Chondrocyte (in vitro differentiated cells): ENCODE data around the gene CEP250. TPM values are rescaled to one million over a fixed set of nuclear protein-coding genes. Genes with fewer than 3 reads are reported as not detected.
A peak's percentile ranks its signal among the peaks of the same experiment; 100 is the strongest.
"Not testable (repeated sequence)": the region's sequence is repeated elsewhere in the genome, so short reads cannot be mapped to it uniquely, and the experiment has no call there.

Experiments
- DNase-seq: peaks from one replicate; pipeline ENCODE4 v3.0.0; 2021; ENCODE audit warnings: mixed read lengths, low spot score
- H3K27ac Mint-ChIP-seq: one replicate; pipeline ENCODE4 v1.8.0; 2021; ENCODE audit warnings: mild to moderate bottlenecking, moderate library complexity, mixed read lengths; ENCODE audit not compliant: unreplicated experiment
- H3K27me3 Mint-ChIP-seq: 2 replicates; pipeline ENCODE4 v1.8.0; 2021; ENCODE audit warnings: low read depth, mixed read lengths
- H3K36me3 Mint-ChIP-seq: 2 replicates; pipeline ENCODE4 v1.8.0; 2021; ENCODE audit warnings: low read depth, mixed read lengths
- H3K4me1 Mint-ChIP-seq: 2 replicates; pipeline ENCODE4 v1.8.0; 2021; ENCODE audit warnings: low read depth, mild to moderate bottlenecking, mixed read lengths
- H3K4me3 Mint-ChIP-seq: one replicate; pipeline ENCODE4 v1.8.0; 2021; ENCODE audit warnings: mild to moderate bottlenecking, moderate library complexity, mixed read lengths; ENCODE audit not compliant: unreplicated experiment
- H3K9me3 Mint-ChIP-seq: 2 replicates; pipeline ENCODE4 v1.8.0; 2021; ENCODE audit warnings: low read depth, mixed read lengths
- total RNA-seq: library from RNA; stranded (reverse); gene quantifications from 3 replicates; pipeline ENCODE4 v1.2.1, GENCODE V29; 2021
- TF ChIP-seq, protein P1 (sequence below): fragments of 200-600 bp; sonication (generic); IDR thresholded peaks from 2 replicates; pipeline ENCODE4 v1.5.0; 2021; ENCODE audit warnings: antibody characterized with exemption, mild to moderate bottlenecking, moderate library complexity

Gene CEP250
- total RNA-seq, 1 donor from 2014 or later: 43.6 TPM

- H3K27me3 Mint-ChIP-seq: no peaks in the 10 kb centered on the region
- peak overlapping the region; percentile 45 for H3K4me3 Mint-ChIP-seq
- TF ChIP-seq, protein P1, sequence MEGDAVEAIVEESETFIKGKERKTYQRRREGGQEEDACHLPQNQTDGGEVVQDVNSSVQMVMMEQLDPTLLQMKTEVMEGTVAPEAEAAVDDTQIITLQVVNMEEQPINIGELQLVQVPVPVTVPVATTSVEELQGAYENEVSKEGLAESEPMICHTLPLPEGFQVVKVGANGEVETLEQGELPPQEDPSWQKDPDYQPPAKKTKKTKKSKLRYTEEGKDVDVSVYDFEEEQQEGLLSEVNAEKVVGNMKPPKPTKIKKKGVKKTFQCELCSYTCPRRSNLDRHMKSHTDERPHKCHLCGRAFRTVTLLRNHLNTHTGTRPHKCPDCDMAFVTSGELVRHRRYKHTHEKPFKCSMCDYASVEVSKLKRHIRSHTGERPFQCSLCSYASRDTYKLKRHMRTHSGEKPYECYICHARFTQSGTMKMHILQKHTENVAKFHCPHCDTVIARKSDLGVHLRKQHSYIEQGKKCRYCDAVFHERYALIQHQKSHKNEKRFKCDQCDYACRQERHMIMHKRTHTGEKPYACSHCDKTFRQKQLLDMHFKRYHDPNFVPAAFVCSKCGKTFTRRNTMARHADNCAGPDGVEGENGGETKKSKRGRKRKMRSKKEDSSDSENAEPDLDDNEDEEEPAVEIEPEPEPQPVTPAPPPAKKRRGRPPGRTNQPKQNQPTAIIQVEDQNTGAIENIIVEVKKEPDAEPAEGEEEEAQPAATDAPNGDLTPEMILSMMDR: no peak
- DNase-seq: no peak
- peaks cover 13% of the 10 kb centered on the region for H3K4me1 Mint-ChIP-seq
- H3K9me3 Mint-ChIP-seq: no peaks in the 10 kb centered on the region
- H3K36me3 Mint-ChIP-seq: no peaks in the 10 kb centered on the region
- no peak overlapping the region for H3K27ac Mint-ChIP-seq
Observed at GRCh38 chr20:35446356-35447078, 8.9 kb upstream of the CEP250 start.

- H3K9me3 Mint-ChIP-seq: no peaks in the 10 kb centered on the region
- TF ChIP-seq, protein P1: peak; percentile 90
- no peak for DNase-seq
- H3K4me3 Mint-ChIP-seq: peak overlapping the region; percentile 74
- peaks cover 13% of the 10 kb centered on the region for H3K4me1 Mint-ChIP-seq
- peak overlapping the region; percentile 81 for H3K27ac Mint-ChIP-seq
- H3K36me3 Mint-ChIP-seq: no peaks in the 10 kb centered on the region
- H3K27me3 Mint-ChIP-seq: no peaks in the 10 kb centered on the region
Observed at GRCh38 chr20:35447082-35447789, 8.2 kb upstream of the CEP250 start.

DNA sequence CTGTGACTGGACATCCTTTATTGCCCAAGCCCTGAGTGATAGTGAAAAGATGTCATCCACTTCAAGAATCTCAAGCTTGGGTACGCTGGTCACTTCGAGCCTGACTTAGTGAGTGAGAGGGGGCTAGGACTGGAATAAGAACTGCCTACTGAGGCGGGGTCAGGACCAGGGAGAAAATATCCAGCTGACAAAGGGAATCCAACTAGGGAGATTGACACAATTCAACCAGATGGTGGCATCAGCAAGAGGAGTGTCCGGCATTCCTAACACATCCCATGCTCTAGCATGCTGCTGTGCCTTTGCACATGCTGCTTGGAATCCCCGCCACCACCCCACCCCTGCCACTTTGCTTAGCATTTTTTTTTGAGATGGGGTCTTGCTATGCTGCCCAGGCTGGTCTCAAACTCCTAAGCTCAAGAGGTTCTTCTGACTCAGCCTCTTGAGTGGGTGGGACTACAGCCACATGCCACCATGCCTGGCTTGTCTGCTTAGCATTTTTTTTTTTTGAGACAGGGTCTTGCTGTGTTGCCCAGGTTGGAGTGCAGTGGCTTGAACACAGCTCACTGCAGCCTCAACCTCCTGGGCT lies 6.5 kb upstream of the CEP250 start:
- Mint-ChIP-seq H3K4me1 (peaks cover 12% of the 10 kb centered on the region), H3K36me3 (no peaks in the 10 kb centered on the region), H3K27ac (no peak overlapping the region), H3K9me3 (no peaks in the 10 kb centered on the region), H3K27me3 (no peaks in the 10 kb centered on the region), H3K4me3 (no peak overlapping the region)
- TF ChIP-seq, protein P1: no peak
- no peak for DNase-seq

DNA sequence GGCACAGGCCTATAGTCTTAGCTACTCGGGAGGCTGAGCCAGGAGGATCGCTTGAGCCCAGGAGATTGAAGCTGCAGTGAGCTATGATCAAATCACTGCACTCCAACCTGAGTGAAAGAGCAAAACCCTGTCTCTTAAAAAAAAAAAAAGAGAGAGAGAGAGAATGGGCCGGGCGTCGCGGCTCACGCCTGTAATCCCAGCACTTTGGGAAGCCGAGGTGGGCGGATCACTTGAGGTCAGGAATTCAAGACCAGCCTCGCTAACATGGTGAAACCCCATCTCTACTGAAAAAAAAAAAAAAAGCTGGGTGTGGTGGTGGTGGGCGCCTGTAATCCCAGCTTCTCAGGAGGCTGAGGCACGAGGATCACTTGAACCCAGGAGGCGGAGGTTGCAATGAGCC lies 5.5 kb upstream of the CEP250 start:
- not testable (repeated sequence) for H3K9me3 Mint-ChIP-seq, H3K36me3 Mint-ChIP-seq, DNase-seq, H3K4me3 Mint-ChIP-seq, H3K27me3 Mint-ChIP-seq, H3K27ac Mint-ChIP-seq
- H3K4me1 Mint-ChIP-seq: peaks cover 18% of the 10 kb centered on the region

DNA sequence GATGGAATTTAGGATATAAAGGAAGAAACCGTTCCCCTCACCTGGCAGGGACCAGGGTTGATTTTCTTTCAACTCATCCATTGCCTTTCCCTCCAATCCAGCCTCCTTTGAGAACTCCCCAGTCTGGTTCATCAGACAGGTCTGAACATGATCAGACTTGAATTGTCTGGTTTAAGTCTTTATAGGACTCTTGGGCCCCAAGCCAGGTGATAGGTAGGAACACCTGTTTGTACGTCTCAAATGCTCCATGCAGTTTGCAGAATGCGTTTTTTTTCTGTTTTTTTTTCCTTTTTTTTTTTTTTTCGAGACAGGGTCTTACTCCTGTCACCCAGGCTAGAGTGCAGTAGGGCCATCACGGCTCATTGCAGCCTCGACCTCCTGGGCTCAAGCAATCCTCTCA lies 4.1 kb upstream of the CEP250 start:
- H3K36me3 Mint-ChIP-seq: no peaks in the 10 kb centered on the region
- no peaks in the 10 kb centered on the region for H3K9me3 Mint-ChIP-seq
- no peaks in the 10 kb centered on the region for H3K27me3 Mint-ChIP-seq
- no peak for DNase-seq
- no peak overlapping the region for H3K27ac Mint-ChIP-seq
- no peak overlapping the region for H3K4me3 Mint-ChIP-seq
- TF ChIP-seq, protein P1: no peak
- peaks cover 27% of the 10 kb centered on the region for H3K4me1 Mint-ChIP-seq
